Nephron progenitor cell (in vitro differentiated cells): ENCODE results near the gene CEP250.

ENCODE experiments used
- DNase-seq: peaks from one replicate; pipeline ENCODE4 v3.0.0; 2021
- H3K27ac Mint-ChIP-seq: 2 replicates; pipeline ENCODE4 v1.8.0; 2021; ENCODE audit warnings: mild to moderate bottlenecking, moderate library complexity, mixed read lengths
- H3K27me3 Mint-ChIP-seq: 2 replicates; pipeline ENCODE4 v1.8.0; 2021; ENCODE audit warnings: mild to moderate bottlenecking, low read depth, mixed read lengths; ENCODE audit not compliant: poor library complexity
- H3K36me3 Mint-ChIP-seq: 2 replicates; pipeline ENCODE4 v1.8.0; 2021; ENCODE audit warnings: low read depth, mixed read lengths
- H3K4me1 Mint-ChIP-seq: 2 replicates; pipeline ENCODE4 v1.8.0; 2021; ENCODE audit warnings: mixed read lengths
- H3K4me3 Mint-ChIP-seq: 2 replicates; pipeline ENCODE4 v1.8.0; 2021; ENCODE audit warnings: mild to moderate bottlenecking, moderate library complexity, mixed read lengths
- H3K9me3 Mint-ChIP-seq: 2 replicates; pipeline ENCODE4 v1.8.0; 2021; ENCODE audit warnings: mild to moderate bottlenecking, moderate library complexity, mixed read lengths
- TF ChIP-seq, protein P1 (sequence below): fragments of 200-600 bp; sonication (generic); IDR thresholded peaks from 2 replicates; pipeline ENCODE4 v1.5.0; 2021; ENCODE audit warnings: antibody characterized with exemption

The CEP250 gene

GRCh38 chr20:35502352-35502751 lies 47.0 kb downstream of the CEP250 start:
- Mint-ChIP-seq H3K4me1 (peaks cover 7% of the 10 kb centered on the region), H3K27me3 (no peaks in the 10 kb centered on the region), H3K9me3 (no peaks in the 10 kb centered on the region), H3K4me3 (no peak overlapping the region), H3K36me3 (peaks cover 79% of the 10 kb centered on the region), H3K27ac (no peak overlapping the region)
- TF ChIP-seq, protein P1, sequence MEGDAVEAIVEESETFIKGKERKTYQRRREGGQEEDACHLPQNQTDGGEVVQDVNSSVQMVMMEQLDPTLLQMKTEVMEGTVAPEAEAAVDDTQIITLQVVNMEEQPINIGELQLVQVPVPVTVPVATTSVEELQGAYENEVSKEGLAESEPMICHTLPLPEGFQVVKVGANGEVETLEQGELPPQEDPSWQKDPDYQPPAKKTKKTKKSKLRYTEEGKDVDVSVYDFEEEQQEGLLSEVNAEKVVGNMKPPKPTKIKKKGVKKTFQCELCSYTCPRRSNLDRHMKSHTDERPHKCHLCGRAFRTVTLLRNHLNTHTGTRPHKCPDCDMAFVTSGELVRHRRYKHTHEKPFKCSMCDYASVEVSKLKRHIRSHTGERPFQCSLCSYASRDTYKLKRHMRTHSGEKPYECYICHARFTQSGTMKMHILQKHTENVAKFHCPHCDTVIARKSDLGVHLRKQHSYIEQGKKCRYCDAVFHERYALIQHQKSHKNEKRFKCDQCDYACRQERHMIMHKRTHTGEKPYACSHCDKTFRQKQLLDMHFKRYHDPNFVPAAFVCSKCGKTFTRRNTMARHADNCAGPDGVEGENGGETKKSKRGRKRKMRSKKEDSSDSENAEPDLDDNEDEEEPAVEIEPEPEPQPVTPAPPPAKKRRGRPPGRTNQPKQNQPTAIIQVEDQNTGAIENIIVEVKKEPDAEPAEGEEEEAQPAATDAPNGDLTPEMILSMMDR, result no peak
- DNase-seq, result no peak

DNA sequence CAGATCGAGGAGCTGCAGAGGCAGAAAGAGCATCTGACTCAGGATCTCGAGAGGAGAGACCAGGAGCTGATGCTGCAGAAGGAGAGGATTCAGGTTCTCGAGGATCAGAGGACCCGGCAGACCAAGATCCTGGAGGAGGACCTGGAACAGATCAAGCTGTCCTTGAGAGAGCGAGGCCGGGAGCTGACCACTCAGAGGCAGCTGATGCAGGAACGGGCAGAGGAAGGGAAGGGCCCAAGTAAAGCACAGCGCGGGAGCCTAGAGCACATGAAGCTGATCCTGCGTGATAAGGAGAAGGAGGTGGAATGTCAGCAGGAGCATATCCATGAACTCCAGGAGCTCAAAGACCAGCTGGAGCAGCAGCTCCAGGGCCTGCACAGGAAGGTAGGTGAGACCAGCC lies 47.9 kb downstream of the CEP250 start:
- Mint-ChIP-seq H3K27me3 (no peaks in the 10 kb centered on the region), H3K4me1 (peaks cover 7% of the 10 kb centered on the region), H3K36me3 (peaks cover 74% of the 10 kb centered on the region), H3K9me3 (no peaks in the 10 kb centered on the region), H3K4me3 (no peak overlapping the region), H3K27ac (peak overlapping the region; percentile 81)
- no peak for DNase-seq
- TF ChIP-seq, protein P1, result no peak

- no peak for DNase-seq
- H3K27me3 Mint-ChIP-seq, result no peaks in the 10 kb centered on the region
- no peak overlapping the region for H3K4me3 Mint-ChIP-seq
- H3K9me3 Mint-ChIP-seq, result no peaks in the 10 kb centered on the region
- no peak overlapping the region for H3K27ac Mint-ChIP-seq
- H3K36me3 Mint-ChIP-seq, result peaks cover 75% of the 10 kb centered on the region
- TF ChIP-seq, protein P1, result no peak
- H3K4me1 Mint-ChIP-seq, result peaks cover 7% of the 10 kb centered on the region
These were observed 48.6 kb downstream of the CEP250 start for GRCh38 chr20:35503841-35504561.

- Mint-ChIP-seq H3K27me3 (no peaks in the 10 kb centered on the region), H3K4me3 (no peak overlapping the region), H3K9me3 (no peaks in the 10 kb centered on the region), H3K27ac (peak overlapping the region; percentile 55), H3K4me1 (peaks cover 7% of the 10 kb centered on the region), H3K36me3 (peaks cover 71% of the 10 kb centered on the region)
- TF ChIP-seq, protein P1, result no peak
- no peak for DNase-seq
These were observed 49.4 kb downstream of the CEP250 start for GRCh38 chr20:35504751-35505150.

DNA sequence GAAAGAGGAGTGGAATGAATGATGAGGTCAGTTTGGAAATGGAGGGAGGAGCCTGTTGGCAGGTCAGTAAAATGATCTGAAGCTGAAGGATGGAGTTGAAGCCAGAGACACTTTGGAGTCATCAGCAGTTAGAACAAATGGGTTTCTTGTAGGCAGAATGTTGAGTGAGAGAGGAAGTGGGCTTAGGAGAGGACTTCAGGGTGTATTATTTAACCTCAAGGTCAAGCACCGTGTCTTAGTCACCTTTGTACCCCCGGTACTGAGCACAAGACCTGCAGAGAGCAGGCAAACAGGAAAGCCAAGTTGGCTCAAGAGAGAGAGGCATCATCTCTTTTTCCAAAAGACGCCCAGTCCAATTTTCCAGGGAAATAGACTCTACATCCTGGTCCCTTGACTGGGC lies 50.8 kb downstream of the CEP250 start:
- H3K36me3 Mint-ChIP-seq, result peaks cover 60% of the 10 kb centered on the region
- peaks cover 7% of the 10 kb centered on the region for H3K4me1 Mint-ChIP-seq
- no peak for DNase-seq
- TF ChIP-seq, protein P1, result no peak
- H3K27me3 Mint-ChIP-seq, result no peaks in the 10 kb centered on the region
- H3K9me3 Mint-ChIP-seq, result no peaks in the 10 kb centered on the region
- H3K4me3 Mint-ChIP-seq, result no peak overlapping the region
- H3K27ac Mint-ChIP-seq, result no peak overlapping the region
